ENCODE measurements around the gene KMT2E.

KMT2E gene

DNA sequence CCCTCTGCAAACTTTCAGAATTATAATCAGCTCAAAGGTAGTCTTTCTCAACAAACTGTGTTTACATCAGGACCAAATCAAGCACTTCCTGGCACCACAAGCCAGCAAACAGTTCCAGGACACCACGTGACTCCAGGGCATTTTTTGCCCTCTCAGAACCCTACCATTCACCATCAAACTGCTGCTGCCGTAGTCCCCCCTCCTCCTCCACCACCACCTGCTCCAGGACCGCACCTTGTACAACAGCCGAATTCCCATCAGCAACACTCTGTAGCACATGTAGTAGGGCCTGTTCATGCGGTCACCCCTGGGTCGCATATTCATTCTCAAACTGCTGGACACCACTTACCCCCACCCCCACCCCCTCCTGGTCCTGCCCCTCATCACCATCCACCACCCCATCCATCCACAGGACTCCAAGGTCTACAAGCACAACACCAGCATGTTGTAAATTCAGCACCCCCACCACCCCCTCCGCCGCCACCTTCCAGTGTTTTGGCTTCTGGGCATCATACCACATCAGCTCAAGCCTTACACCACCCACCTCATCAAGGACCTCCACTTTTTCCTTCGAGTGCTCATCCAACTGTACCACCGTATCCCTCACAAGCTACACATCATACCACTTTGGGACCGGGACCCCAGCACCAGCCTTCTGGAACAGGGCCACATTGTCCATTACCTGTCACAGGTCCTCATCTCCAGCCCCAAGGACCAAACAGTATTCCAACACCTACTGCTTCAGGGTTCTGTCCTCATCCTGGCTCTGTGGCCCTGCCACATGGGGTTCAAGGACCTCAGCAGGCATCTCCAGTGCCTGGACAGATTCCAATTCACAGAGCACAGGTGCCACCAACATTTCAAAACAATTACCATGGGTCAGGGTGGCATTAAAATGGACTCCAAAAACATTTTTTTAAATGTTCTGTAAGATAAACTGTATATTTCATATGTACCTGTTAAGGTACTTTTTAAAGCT, 98.7 kb downstream of the KMT2E start:
- Histone ChIP-seq H3K4me3 (ENCODE audit: severe bottlenecking) (no peak overlapping the region), H3K27ac (ENCODE audit: poor library complexity, severe bottlenecking) (no peak overlapping the region), H3K27me3 (ENCODE audit: insufficient read depth, poor library complexity, severe bottlenecking) (no peaks in the 10 kb centered on the region), H3K36me3 (ENCODE audit: low read depth) (peaks cover 92% of the 10 kb centered on the region), H3K4me1 (ENCODE audit: insufficient read depth, poor library complexity, severe bottlenecking) (no peaks in the 10 kb centered on the region), H3K9me3 (ENCODE audit: severe bottlenecking) (no peaks in the 10 kb centered on the region)
- TF ChIP-seq, protein P1, sequence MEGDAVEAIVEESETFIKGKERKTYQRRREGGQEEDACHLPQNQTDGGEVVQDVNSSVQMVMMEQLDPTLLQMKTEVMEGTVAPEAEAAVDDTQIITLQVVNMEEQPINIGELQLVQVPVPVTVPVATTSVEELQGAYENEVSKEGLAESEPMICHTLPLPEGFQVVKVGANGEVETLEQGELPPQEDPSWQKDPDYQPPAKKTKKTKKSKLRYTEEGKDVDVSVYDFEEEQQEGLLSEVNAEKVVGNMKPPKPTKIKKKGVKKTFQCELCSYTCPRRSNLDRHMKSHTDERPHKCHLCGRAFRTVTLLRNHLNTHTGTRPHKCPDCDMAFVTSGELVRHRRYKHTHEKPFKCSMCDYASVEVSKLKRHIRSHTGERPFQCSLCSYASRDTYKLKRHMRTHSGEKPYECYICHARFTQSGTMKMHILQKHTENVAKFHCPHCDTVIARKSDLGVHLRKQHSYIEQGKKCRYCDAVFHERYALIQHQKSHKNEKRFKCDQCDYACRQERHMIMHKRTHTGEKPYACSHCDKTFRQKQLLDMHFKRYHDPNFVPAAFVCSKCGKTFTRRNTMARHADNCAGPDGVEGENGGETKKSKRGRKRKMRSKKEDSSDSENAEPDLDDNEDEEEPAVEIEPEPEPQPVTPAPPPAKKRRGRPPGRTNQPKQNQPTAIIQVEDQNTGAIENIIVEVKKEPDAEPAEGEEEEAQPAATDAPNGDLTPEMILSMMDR (IDR thresholded peaks at IDR 0.05; ENCODE audit: poor library complexity, severe bottlenecking) = no peak
- ATAC-seq (ENCODE audit: low read depth) = peak; percentile 15; the same call in 1 of the 3 replicates
- no peak for DNase-seq (ENCODE audit: low spot score)

DNA sequence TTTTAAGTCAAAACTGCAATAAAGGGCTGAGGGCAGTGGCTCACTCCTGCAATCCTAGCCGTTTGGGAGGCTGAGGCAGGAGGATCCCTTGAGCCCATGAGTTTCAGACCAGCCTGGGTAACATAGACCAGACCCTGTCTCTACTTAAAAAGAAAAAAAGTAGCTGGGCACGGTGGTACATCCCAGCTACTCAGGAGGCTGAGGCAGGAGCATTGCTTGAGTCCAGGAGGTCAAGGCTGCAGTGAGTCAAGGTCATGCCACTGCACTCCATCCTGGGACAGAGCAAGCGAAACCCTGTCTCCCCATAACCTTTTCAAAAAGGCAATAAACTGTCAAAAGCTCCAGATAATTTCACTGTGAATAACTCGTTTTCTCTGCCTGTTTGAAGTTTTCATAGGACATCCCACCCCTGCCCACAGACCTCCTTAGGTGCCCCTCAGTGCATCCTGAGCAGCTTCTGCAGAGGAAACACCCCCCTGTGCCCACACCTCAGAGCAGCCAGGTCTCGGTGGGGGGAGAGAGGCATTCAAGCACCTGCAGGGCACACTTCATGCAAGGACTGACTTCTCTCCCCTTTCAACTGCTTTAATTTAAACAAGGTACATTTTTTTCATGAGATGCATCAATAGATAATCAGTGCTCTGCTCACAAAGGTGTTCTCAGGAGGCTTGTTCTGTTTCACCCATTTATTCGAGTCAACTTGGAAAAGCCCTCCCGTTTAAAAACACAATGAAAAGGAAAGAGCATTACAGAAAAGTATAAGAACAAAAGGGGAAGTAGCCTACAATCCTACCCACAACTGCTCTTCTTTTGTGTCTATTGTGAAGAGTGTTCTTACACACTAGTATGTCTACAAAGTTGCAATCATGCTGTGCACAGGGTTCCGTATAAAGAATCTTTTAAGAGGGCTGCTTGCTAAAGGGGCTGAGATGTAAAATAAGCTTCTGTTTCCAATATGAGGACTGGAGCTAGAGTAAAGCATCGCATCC, 104.9 kb downstream of the KMT2E start:
- Histone ChIP-seq H3K27me3 (ENCODE audit: insufficient read depth, poor library complexity, severe bottlenecking) (no peaks in the 10 kb centered on the region), H3K4me3 (ENCODE audit: severe bottlenecking) (no peak overlapping the region), H3K36me3 (ENCODE audit: low read depth) (peaks cover 38% of the 10 kb centered on the region), H3K4me1 (ENCODE audit: insufficient read depth, poor library complexity, severe bottlenecking) (no peaks in the 10 kb centered on the region), H3K27ac (ENCODE audit: poor library complexity, severe bottlenecking) (no peak overlapping the region), H3K9me3 (ENCODE audit: severe bottlenecking) (no peaks in the 10 kb centered on the region)
- ATAC-seq (ENCODE audit: low read depth) (no peak), DNase-seq (ENCODE audit: low spot score) (no peak)
- TF ChIP-seq, protein P1 (IDR thresholded peaks at IDR 0.05; ENCODE audit: poor library complexity, severe bottlenecking) = no peak

DNA sequence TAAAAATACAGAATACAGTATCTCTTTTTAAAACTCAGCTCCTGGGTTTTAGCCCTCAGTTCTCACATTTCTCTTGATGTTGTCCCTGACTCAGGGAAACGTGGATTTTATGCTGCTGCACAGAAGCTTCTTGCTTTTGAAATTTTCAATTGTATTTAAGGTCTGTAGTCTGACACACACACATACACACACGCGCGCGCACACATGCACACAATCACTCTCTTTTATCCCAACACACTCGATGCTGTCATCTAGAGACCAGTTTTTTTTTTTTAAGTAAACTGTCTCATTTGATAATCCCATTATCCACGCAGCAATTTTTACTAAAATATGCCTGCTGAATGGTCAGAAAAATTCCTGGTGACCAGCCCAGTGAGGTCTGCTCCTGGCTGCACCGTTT, 108.6 kb downstream of the KMT2E start:
- Histone ChIP-seq H3K27ac (ENCODE audit: poor library complexity, severe bottlenecking) (no peak overlapping the region), H3K4me1 (ENCODE audit: insufficient read depth, poor library complexity, severe bottlenecking) (no peaks in the 10 kb centered on the region), H3K36me3 (ENCODE audit: low read depth) (peaks cover 18% of the 10 kb centered on the region), H3K9me3 (ENCODE audit: severe bottlenecking) (no peaks in the 10 kb centered on the region), H3K4me3 (ENCODE audit: severe bottlenecking) (no peak overlapping the region), H3K27me3 (ENCODE audit: insufficient read depth, poor library complexity, severe bottlenecking) (no peaks in the 10 kb centered on the region)
- DNase-seq (ENCODE audit: low spot score) (no peak), ATAC-seq (ENCODE audit: low read depth) (no peak)
- TF ChIP-seq, protein P1 (IDR thresholded peaks at IDR 0.05; ENCODE audit: poor library complexity, severe bottlenecking) = no peak

DNA sequence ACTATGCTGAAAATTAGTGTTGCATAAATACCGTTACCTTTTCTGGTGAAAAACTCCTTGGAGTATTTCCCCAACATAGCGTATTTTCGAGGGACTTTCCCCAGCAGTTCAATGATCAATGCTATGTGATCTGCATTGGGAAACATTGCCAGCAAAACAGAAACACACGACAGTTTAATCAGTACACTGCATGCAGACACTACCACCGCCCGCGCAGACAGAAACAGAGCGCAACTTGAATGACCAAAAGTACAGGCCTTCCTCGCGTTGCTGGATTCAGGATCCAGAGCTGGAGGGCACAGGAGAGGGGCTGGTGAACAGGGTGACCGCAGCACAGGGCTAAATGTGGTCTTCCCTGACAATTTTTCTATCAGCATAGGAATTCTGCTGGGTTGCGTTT, 111.7 kb downstream of the KMT2E start:
- Histone ChIP-seq H3K36me3 (ENCODE audit: low read depth) (peaks cover 24% of the 10 kb centered on the region; the same call in 1 of the 2 replicates), H3K27ac (ENCODE audit: poor library complexity, severe bottlenecking) (no peak overlapping the region), H3K4me1 (ENCODE audit: insufficient read depth, poor library complexity, severe bottlenecking) (no peaks in the 10 kb centered on the region), H3K27me3 (ENCODE audit: insufficient read depth, poor library complexity, severe bottlenecking) (no peaks in the 10 kb centered on the region), H3K4me3 (ENCODE audit: severe bottlenecking) (no peak overlapping the region), H3K9me3 (ENCODE audit: severe bottlenecking) (no peaks in the 10 kb centered on the region)
- ATAC-seq (ENCODE audit: low read depth) (no peak), DNase-seq (ENCODE audit: low spot score) (no peak)
- TF ChIP-seq, protein P1 (IDR thresholded peaks at IDR 0.05; ENCODE audit: poor library complexity, severe bottlenecking) = no peak
